ENCODE measurements around the gene TMEM95. TPM values are rescaled to one million over a fixed set of nuclear protein-coding genes. Genes with fewer than 3 reads are reported as not detected.

TMEM95 gene
- total and polyA plus RNA-seq, 2 experiments from 2014 or later: not detected

- no peak for TF ChIP-seq REST (IDR thresholded peaks at IDR 0.05; ENCODE audit: unreplicated experiment)
These were observed 38.0 kb downstream of the TMEM95 start (continued) for GRCh38 chr17:7392696-7393612.

- Histone ChIP-seq H3K4me2 (peak overlapping the region; percentile 98), H3K4me3 (peak overlapping the region; percentile 91), H4K20me1 (replicated peaks; ENCODE audit: insufficient read depth) (peaks cover 12% of the 10 kb centered on the region), H3K4me1 (ENCODE audit: insufficient read depth) (no peaks in the 10 kb centered on the region; the same call in 1 of the 2 replicates), H3K27me3 (ENCODE audit: insufficient read depth) (no peaks in the 10 kb centered on the region), H3K9me2 (ENCODE audit: insufficient read depth) (no peaks in the 10 kb centered on the region), H3K79me2 (replicated peaks; ENCODE audit: insufficient read depth) (no peaks in the 10 kb centered on the region), H3K27ac (ENCODE audit: low read depth) (no peak overlapping the region), H3K36me3 (ENCODE audit: insufficient read depth) (peaks cover 4% of the 10 kb centered on the region; the same call in 1 of the 2 replicates), H3F3A (replicated peaks; ENCODE audit: low read depth) (peaks cover 21% of the 10 kb centered on the region; the same call in 1 of the 2 replicates), H2AFZ (peak overlapping the region; percentile 91)
- H3K27ac Mint-ChIP-seq: no peak overlapping the region
- peaks cover 25% of the 10 kb centered on the region for H3K4me1 Mint-ChIP-seq
- H3K9me3 Mint-ChIP-seq: no peaks in the 10 kb centered on the region
- H3K4me3 Mint-ChIP-seq: peak overlapping the region; percentile 87
- ATAC-seq (peak; percentile 70), DNase-seq (ENCODE audit: low spot score) (peak; percentile 88)
- H3K36me3 Mint-ChIP-seq (ENCODE audit: low read depth): peaks cover 31% of the 10 kb centered on the region
- H3K27me3 Mint-ChIP-seq (ENCODE audit: insufficient read depth, low read depth, poor library complexity): peaks cover 16% of the 10 kb centered on the region
- no peak for TF ChIP-seq JUNB (IDR thresholded peaks at IDR 0.05; ENCODE audit: unreplicated experiment)
- peak; percentile 58 to 70 for TF ChIP-seq CTCF (conservative IDR thresholded peaks at IDR 0.05; ENCODE audit: low read depth in 2 of 2)
These were observed 38.9 kb downstream of the TMEM95 start for GRCh38 chr17:7393613-7394451.

Data from GM23338 (cell line).